GM13976 (cell line): Measurements from ENCODE around the gene CREB3L1.
"Not testable (repeated sequence)": the region's sequence is repeated elsewhere in the genome, so short reads cannot be mapped to it uniquely, and the experiment has no call there.

ENCODE experiments used
- DNase-seq: peaks from one replicate; pipeline ENCODE4 v3.0.0; 2012; ENCODE audit warnings: low spot score
- in situ Hi-C: fragments of 300-500 bp; cut with MboI; formaldehyde crosslinking; loops from one replicate; pipeline ENCODE4 v1.12.0; 2022; ENCODE audit warnings: low sequenced_read_pairs, mixed read lengths, inconsistent platforms; ENCODE audit not compliant: unreplicated experiment
- TF ChIP-seq, protein P1 (sequence below): IDR thresholded peaks from 2 replicates; pipeline ENCODE4 v1.5.1; 2012; ENCODE audit warnings: borderline replicate concordance, mild to moderate bottlenecking; ENCODE audit not compliant: insufficient read depth; ENCODE audit errors: extremely low read depth, missing control alignments, control extremely low read depth

Gene CREB3L1

DNA sequence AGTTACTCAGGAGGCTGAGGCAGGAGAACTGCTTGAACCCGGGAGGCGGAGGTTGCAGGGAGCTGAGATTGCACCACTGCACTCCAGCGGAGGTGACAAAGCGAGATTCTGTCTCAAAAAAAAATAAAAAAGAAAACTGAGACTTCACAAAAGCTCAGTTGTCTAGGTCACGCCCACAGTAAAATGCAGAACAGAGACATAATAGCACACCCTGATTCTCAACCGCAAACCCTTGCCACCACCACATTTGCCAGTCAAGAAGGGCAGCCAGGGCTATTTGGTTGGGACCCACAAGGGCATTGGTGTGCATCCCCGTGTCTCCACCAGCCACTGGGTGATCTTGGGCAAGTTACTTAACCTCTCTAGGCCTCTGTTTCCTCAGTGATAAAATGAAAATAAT, 25.4 kb downstream of the CREB3L1 start:
- in situ Hi-C loops: no loop called here
- TF ChIP-seq, protein P1, sequence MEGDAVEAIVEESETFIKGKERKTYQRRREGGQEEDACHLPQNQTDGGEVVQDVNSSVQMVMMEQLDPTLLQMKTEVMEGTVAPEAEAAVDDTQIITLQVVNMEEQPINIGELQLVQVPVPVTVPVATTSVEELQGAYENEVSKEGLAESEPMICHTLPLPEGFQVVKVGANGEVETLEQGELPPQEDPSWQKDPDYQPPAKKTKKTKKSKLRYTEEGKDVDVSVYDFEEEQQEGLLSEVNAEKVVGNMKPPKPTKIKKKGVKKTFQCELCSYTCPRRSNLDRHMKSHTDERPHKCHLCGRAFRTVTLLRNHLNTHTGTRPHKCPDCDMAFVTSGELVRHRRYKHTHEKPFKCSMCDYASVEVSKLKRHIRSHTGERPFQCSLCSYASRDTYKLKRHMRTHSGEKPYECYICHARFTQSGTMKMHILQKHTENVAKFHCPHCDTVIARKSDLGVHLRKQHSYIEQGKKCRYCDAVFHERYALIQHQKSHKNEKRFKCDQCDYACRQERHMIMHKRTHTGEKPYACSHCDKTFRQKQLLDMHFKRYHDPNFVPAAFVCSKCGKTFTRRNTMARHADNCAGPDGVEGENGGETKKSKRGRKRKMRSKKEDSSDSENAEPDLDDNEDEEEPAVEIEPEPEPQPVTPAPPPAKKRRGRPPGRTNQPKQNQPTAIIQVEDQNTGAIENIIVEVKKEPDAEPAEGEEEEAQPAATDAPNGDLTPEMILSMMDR: no peak
- peak; percentile 68 for DNase-seq

DNA sequence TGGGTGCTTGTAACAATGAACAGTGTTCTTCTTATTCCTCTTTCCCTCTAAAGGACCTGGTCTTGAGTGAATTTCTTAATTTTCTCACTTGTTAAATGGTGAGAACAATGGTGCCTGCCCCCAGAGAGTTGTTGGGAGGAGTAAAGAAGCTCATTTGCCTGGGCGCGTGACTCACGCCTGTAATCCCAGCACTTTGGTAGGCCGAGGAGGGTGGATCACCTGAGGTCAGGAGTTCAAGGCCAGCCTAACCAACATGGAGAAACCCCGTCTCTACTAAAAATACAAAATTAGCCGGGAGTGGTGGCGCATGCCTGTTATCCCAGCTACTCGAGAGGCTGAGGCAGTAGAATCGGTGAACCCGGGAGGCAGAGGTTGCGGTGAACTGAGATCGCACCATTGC, 26.6 kb downstream of the CREB3L1 start:
- DNase-seq, in situ Hi-C loops: not testable (repeated sequence)

DNA sequence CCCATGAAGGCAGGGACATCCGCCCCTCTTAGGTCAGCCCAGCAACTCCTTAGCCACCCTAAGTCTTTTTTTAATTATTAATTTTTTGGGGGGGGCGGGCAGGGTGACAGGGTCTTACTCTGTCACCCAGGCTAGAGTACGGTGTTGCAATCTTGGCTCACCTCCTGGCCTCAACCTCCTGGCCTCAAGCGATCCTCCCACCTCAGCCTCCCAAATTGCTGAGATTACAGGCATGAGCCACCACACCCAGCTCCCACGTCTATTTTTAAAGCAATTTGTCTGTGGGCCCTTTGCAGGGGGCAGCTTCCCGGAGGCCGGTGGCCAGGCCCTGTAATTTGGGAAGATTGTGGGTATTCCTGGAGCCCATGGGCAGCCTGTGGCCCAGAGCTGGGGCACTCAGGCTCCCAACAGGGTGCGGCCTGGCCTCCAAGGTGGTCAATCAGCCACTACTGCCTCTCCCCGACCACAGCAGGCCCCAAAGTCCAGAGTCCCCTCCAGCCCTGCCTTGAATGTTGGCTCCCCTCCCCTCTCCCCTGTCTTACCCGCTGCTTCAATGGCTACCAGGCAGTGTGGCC, 27.2 kb downstream of the CREB3L1 start:
- no peak for DNase-seq
- TF ChIP-seq, protein P1: no peak

DNA sequence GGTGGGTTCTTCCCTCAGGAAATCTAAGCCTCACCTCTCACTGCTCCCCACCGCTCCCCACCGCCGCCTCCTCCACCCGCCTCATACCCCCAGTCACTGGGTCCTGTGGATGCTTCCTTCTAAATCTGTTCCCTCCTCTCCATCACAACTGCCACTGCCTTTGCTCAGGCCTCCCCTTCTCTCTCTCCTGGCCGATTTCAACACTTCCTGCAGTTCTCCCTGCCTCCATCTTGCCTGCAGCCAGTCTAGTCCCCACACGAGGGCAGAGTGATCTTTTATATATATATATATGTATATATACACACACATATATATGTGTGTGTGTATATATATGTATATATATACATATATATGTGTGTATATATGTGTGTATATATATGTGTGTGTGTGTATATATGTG, 27.8 kb downstream of the CREB3L1 start:
- no peak for DNase-seq
- in situ Hi-C loops: no loop called here
- TF ChIP-seq, protein P1: no peak

More for the DNA sequence above, 27.2 kb downstream of the CREB3L1 start:
- in situ Hi-C loops: no loop called here

DNA sequence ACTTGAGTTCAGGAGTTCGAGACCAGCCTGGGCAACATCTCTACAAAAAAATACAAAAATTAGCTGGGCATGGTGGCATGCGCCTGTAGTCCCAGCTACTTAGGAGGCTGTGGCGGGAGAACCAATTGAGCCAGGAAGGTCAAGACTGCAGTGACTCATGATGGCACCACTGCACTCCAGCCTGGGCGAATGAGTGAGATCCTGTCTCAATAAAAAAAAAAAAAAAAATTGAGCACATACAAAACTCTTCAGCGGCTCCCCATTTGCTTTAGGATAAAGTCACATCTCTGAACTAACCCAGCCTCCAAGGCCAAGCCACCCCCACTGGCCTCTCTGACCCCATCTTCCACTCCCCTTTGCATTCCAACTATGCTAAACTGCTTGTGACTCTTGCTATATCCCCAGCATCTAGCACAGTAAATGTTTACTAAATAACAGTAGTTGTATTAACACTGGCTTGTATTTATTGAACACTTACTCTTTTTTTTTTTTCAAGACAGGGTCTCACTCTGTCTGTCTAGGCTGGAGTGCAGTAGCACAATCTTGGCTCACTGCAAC, 28.9 kb downstream of the CREB3L1 start:
- TF ChIP-seq, protein P1: no peak
- DNase-seq: no peak
- in situ Hi-C loops: no loop called here

DNA sequence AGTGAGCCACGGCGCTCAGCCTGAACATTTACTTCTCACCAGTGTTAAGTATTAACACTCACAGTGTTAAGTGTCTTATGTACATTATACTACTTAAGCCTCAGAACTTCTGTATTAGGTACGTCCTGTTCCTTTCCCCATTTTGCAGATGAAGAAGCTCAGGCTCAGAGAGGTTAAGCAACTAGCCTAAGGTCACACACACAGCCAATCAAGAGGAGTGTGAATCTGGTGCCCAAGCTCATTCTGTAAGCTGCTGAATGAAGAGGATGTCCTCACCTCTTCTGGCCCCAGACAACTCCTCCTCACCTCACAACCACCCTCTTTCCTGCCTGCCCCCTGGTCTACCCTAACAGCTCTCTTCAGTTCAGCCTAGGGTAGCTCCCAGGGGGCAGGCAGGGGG, 29.9 kb downstream of the CREB3L1 start:
- DNase-seq: no peak
- in situ Hi-C loops: no loop called here
- TF ChIP-seq, protein P1: no peak

DNA sequence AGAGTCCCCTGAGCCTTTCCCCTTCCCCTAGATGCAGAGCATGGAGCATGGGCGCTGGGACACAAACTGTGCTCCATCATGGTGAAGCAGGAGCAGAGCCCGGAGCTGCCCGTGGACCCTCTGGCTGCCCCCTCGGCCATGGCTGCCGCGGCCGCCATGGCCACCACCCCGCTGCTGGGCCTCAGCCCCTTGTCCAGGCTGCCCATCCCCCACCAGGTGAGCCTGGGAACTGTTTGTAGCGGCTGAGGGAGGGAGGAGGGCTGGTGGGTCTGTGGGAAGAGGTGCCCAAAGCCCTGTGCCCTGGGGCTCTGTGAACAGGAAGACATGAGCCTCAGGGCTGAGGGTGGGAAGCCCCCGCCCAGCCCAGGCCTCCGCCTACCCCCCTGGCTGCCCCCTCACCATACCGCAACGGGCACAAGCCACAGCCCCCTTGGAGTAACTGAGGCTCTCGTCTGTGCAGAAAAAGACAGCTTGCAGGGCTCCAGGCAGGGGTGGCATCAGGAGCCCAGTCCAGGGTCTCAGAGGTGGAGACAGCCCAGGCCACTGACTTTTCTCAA, 30.4 kb downstream of the CREB3L1 start:
- DNase-seq: no peak
- in situ Hi-C loops: no loop called here
- TF ChIP-seq, protein P1: no peak
